GM12878 (cell line): ENCODE results near the gene TPP2. TPM values are rescaled to one million over a fixed set of nuclear protein-coding genes. Genes with fewer than 3 reads are reported as not detected.

Experiments used
- ATAC-seq: fragments of 200-7000 bp; cut with Tn5 transposase; 3 replicates; pipeline ENCODE4 v1.9.1; 2020; ENCODE audit warnings: mild to moderate bottlenecking, moderate library complexity
- BruUV-seq: library from RNA; stranded (reverse); fragments of 400-500 nt; replicated peaks from 2 replicates; lab custom pipeline; 2021; lab: Mats Ljungman, UMichigan
- CTCF ChIA-PET: fragments of 300-600 bp; sonication (Branson Sonifier 250); formaldehyde crosslinking; extraction: SDS; loops from one replicate; lab custom pipeline; 2021; ENCODE audit warnings: inconsistent platforms; lab: Yijun Ruan, JAX
- POLR2A ChIA-PET: fragments of 350-600 bp; formaldehyde crosslinking; extraction: SDS; loops from one replicate; lab custom pipeline; 2021; ENCODE audit warnings: inconsistent platforms; lab: Charles Lee
- RAD21 ChIA-PET: fragments of 300-600 bp; sonication (Branson Sonifier 250); formaldehyde crosslinking; loops from one replicate; lab custom pipeline; 2023; ENCODE audit warnings: antibody characterized with exemption; ENCODE audit not compliant: unreplicated experiment; lab: Charles Lee
- SMC1A ChIA-PET: fragments of 300-600 bp; sonication (Branson Sonifier 250); formaldehyde crosslinking; loops from one replicate; lab custom pipeline; 2023; ENCODE audit not compliant: unreplicated experiment, uncharacterized antibody; lab: Charles Lee
- DNase-seq: peaks from one replicate; pipeline ENCODE4 v3.0.0-alpha.2; 2011; ENCODE audit warnings: low read depth, low spot score
- FAIRE-seq: peaks from 3 replicates; lab custom pipeline; 2011; peaks lifted over from hg19 to GRCh38; lab: Jason Lieb, UNC
- H2AFZ ChIP-seq: 2 replicates; pipeline ENCODE4 v1.6.0; 2011; ENCODE audit warnings: low read depth, low read length, control low read depth; ENCODE audit not compliant: control insufficient read depth
- H3K27ac ChIP-seq: 2 replicates; pipeline ENCODE4 v1.5.1; 2011; ENCODE audit warnings: control low read depth; ENCODE audit not compliant: control insufficient read depth, insufficient read depth
- H3K27me3 ChIP-seq, 2 experiments: replicated peaks in 1 of 2; 2 replicates each; pipeline versions ENCODE4 v1.6.0 to v1.6.1; 2011; ENCODE audit warnings: low read length in 1 of 2; ENCODE audit not compliant: control insufficient read depth in 2 of 2, insufficient read depth in 2 of 2
- H3K36me3 ChIP-seq, 2 experiments: 2 replicates each; pipeline ENCODE4 v1.5.1; 2011; ENCODE audit warnings: low read length in 1 of 2; ENCODE audit not compliant: control insufficient read depth in 2 of 2, insufficient read depth in 2 of 2
- H3K4me1 ChIP-seq: 2 replicates; pipeline ENCODE4 v1.6.1; 2011; ENCODE audit warnings: mild to moderate bottlenecking, low read length, moderate library complexity, mixed read lengths; ENCODE audit not compliant: control insufficient read depth, insufficient read depth
- H3K4me2 ChIP-seq: 2 replicates; pipeline ENCODE4 v1.6.0; 2011; ENCODE audit warnings: control low read depth; ENCODE audit not compliant: control insufficient read depth, insufficient read depth
- H3K4me3 ChIP-seq: fragments of 200-600 bp; sonication (generic); 2 replicates; pipeline ENCODE4 v1.5.1; 2016
- H3K79me2 ChIP-seq: 2 replicates; pipeline ENCODE4 v1.6.0; 2011; ENCODE audit warnings: low read length; ENCODE audit not compliant: control insufficient read depth, insufficient read depth
- H3K9ac ChIP-seq: 2 replicates; pipeline ENCODE4 v1.8.0; 2011; ENCODE audit warnings: low read length, control low read depth, mixed read lengths; ENCODE audit not compliant: control insufficient read depth, insufficient read depth
- H3K9me3 ChIP-seq: replicated peaks from 3 replicates; pipeline ENCODE4 v1.5.1; 2011; ENCODE audit warnings: mild to moderate bottlenecking, low read length; ENCODE audit not compliant: control insufficient read depth, insufficient read depth
- H4K20me1 ChIP-seq: 2 replicates; pipeline ENCODE4 v1.6.0; 2011; ENCODE audit not compliant: control insufficient read depth, insufficient read depth
- BRCA1 ChIP-seq: IDR thresholded peaks from 2 replicates; pipeline ENCODE4 v1.6.1; 2011; ENCODE audit warnings: low read depth, low read length, improper control_type of control experiment
- CREB1 ChIP-seq: IDR thresholded peaks from 2 replicates; pipeline ENCODE4 v1.6.1; 2012; ENCODE audit warnings: low read depth, mild to moderate bottlenecking, inconsistent platforms
- EED ChIP-seq: sonication (generic); IDR thresholded peaks from 2 replicates; pipeline ENCODE4 v1.6.1; 2016; ENCODE audit warnings: antibody characterized with exemption, low read depth
- EZH2 ChIP-seq: IDR thresholded peaks from 2 replicates; pipeline ENCODE4 v1.6.1; 2012; ENCODE audit warnings: low read depth, mild to moderate bottlenecking, control low read depth, inconsistent platforms, low read length, borderline replicate concordance; ENCODE audit not compliant: control insufficient read depth
- HDAC2 ChIP-seq: fragments of 200-600 bp; sonication (generic); IDR thresholded peaks from 2 replicates; pipeline ENCODE4 v1.6.1; 2017
- MTA3 ChIP-seq: IDR thresholded peaks from 2 replicates; pipeline ENCODE4 v1.6.1; 2012; ENCODE audit warnings: low read length, inconsistent platforms, borderline replicate concordance
- NR2C1 ChIP-seq: fragments of 450-650 bp; IDR thresholded peaks from 2 replicates; pipeline ENCODE4 v1.6.1; 2017; ENCODE audit warnings: antibody characterized with exemption, mild to moderate bottlenecking, moderate library complexity
- NRF1 ChIP-seq: conservative IDR thresholded peaks from 2 replicates; pipeline ENCODE4 v1.6.1; 2011; ENCODE audit warnings: mild to moderate bottlenecking, low read depth, low read length, improper control_type of control experiment
- POU2F2 ChIP-seq: IDR thresholded peaks from 3 replicates; pipeline ENCODE4 v1.6.1; 2011; ENCODE audit warnings: low read depth, mild to moderate bottlenecking, low read length, borderline replicate concordance
- SUPT20H ChIP-seq: IDR thresholded peaks from 2 replicates; pipeline ENCODE4 v1.6.1; 2011; ENCODE audit warnings: low read depth, mild to moderate bottlenecking, low read length, moderate library complexity, borderline replicate concordance; ENCODE audit not compliant: control insufficient read depth
- WRNIP1 ChIP-seq: IDR thresholded peaks from 2 replicates; pipeline ENCODE4 v1.6.1; 2011; ENCODE audit warnings: low read depth, low read length, improper control_type of control experiment, borderline replicate concordance
- WGBS: methylation state at CpG from one replicate; pipeline ENCODE4 v1.1.6; 2016; ENCODE audit warnings: low lambda C conversion rate; ENCODE audit not compliant: insufficient replicate concordance, insufficient coverage; ENCODE audit errors: missing lambda C conversion rate; 5-methylcytosine and 5-hydroxymethylcytosine counted together
- in situ Hi-C: fragments of 300-500 bp; cut with MboI; formaldehyde crosslinking; loops from 9 replicates; pipeline ENCODE4 v1.14.3; 2018; ENCODE audit warnings: mixed read lengths
- intact Hi-C: fragments of 100-400 bp; cut with micrococcal nuclease; formaldehyde crosslinking; loops from one replicate; pipeline ENCODE4 v1.14.2; 2022; ENCODE audit not compliant: unreplicated experiment
- polyA plus RNA-seq, 11 experiments: library from polyadenylated mRNA; depleted of rRNA in 4 of 11; unstranded in 6 of 11; stranded (reverse) in 5 of 11; fragments of >200 nt; fragmentation: Nextera tagmentation in 4 of 11; fragmentation: Illumina TruSeq in 1 of 11; extraction: Ambion mirVana in 4 of 11; extraction: Trizol in 1 of 11; gene quantifications; 1 replicate in 1 of 11; 2 replicates in 10 of 11; pipeline versions ENCODE4 v1.2.1 to v1.2.3, GENCODE V29; 2011 to 2016; ENCODE audit warnings: inconsistent platforms in 2 of 11, missing spikeins in 2 of 11, low read depth in 1 of 11
- total RNA-seq, 4 experiments: library from RNA; depleted of rRNA in 3 of 4; stranded (reverse); fragments of >200 nt in 3 of 4; fragmentation: Illumina TruSeq in 1 of 4; extraction: Trizol in 1 of 4; gene quantifications; 2 replicates each; pipeline versions ENCODE4 v1.2.1 to v1.2.3, GENCODE V29; 2013 to 2021
- TF ChIP-seq, protein P1 (sequence below): fragments of 450-650 bp; IDR thresholded peaks from 2 replicates; pipeline ENCODE4 v1.6.1; 2017; ENCODE audit warnings: mild to moderate bottlenecking, moderate library complexity
- TF ChIP-seq, protein P2 (sequence below): fragments of 150-350 bp; IDR thresholded peaks from 2 replicates; pipeline ENCODE4 v1.6.1; 2016; ENCODE audit warnings: low read depth, low read length
- TF ChIP-seq, protein P3 (sequence below), 3 experiments: IDR thresholded peaks in 2 of 3; conservative IDR thresholded peaks in 1 of 3; 2 replicates each; pipeline ENCODE4 v1.5.1; 2011; ENCODE audit warnings: low read depth in 3 of 3, low read length in 3 of 3, mild to moderate bottlenecking in 3 of 3, control low read depth in 2 of 3, moderate library complexity in 2 of 3, inconsistent platforms in 1 of 3, mixed read lengths in 1 of 3; ENCODE audit not compliant: control insufficient read depth in 2 of 3, insufficient read depth in 1 of 3; ENCODE audit errors: extremely low read depth in 1 of 3

Gene TPP2
- total and polyA plus RNA-seq, 10 of the 15 experiments (the other 5 are each of a cell fraction or from before 2014, with no cell fraction given): 18.4 to 82.3 (median 55.4) TPM

DNA sequence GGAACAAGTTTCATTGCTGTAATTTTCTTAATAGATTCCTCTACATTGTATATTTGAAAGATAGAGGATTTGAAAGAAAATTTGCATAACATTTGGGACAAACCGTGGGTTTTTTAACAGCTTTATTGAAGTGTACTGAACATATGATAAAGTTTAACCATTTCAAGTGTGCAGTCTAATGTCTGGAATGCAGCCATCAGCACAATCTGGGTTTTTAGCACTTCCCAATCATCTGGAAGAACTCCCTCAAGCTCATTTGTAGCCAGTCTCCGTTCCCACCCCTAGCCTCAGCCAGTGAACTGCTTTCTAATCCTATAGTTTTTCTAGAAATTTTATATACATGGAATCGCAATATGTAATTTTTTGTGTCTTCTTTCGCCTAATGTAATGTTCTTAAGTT is 85.4 kb downstream of the TPP2 start (continued):
- TF ChIP-seq, protein P1, sequence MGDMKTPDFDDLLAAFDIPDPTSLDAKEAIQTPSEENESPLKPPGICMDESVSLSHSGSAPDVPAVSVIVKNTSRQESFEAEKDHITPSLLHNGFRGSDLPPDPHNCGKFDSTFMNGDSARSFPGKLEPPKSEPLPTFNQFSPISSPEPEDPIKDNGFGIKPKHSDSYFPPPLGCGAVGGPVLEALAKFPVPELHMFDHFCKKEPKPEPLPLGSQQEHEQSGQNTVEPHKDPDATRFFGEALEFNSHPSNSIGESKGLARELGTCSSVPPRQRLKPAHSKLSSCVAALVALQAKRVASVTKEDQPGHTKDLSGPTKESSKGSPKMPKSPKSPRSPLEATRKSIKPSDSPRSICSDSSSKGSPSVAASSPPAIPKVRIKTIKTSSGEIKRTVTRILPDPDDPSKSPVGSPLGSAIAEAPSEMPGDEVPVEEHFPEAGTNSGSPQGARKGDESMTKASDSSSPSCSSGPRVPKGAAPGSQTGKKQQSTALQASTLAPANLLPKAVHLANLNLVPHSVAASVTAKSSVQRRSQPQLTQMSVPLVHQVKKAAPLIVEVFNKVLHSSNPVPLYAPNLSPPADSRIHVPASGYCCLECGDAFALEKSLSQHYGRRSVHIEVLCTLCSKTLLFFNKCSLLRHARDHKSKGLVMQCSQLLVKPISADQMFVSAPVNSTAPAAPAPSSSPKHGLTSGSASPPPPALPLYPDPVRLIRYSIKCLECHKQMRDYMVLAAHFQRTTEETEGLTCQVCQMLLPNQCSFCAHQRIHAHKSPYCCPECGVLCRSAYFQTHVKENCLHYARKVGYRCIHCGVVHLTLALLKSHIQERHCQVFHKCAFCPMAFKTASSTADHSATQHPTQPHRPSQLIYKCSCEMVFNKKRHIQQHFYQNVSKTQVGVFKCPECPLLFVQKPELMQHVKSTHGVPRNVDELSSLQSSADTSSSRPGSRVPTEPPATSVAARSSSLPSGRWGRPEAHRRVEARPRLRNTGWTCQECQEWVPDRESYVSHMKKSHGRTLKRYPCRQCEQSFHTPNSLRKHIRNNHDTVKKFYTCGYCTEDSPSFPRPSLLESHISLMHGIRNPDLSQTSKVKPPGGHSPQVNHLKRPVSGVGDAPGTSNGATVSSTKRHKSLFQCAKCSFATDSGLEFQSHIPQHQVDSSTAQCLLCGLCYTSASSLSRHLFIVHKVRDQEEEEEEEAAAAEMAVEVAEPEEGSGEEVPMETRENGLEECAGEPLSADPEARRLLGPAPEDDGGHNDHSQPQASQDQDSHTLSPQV: no peak
- TF ChIP-seq POU2F2 (no peak), MTA3 (no peak), NRF1 (no peak), NR2C1 (no peak), EED (no peak), BRCA1 (no peak), CREB1 (no peak)

DNA sequence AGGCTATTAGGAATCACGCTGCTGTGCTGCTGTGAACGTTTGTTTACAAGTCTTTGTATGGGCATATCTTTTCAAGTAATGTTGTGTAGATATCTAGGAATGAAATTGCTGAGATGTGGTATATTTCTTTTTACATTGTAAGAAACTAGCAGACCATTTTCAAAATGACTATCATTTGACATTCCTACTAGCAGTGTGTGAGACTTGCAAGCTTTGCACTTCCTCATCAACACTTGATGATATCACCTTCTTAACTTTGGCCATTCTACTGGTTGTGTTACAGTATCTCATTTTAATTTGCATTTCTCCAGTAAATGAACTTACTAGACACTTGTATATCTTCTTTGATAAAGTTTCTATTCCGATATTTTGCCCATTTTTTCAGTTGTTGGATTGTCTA is 85.9 kb downstream of the TPP2 start:
- ChIA-PET SMC1A (interaction anchor here (1.0 to 3.0 kb wide), 3 partner anchors 9 to 91 kb away, joined by 3 to 9 read pairs (median 3); no protein-coding TSS in a partner anchor), CTCF (no interaction called here), RAD21 (no interaction called here), POLR2A (no interaction called here)
- Histone ChIP-seq H2AFZ (no peak overlapping the region), H3K9ac (no peak overlapping the region), H3K4me1 (no peaks in the 10 kb centered on the region), H3K4me2 (no peak overlapping the region), H4K20me1 (no peaks in the 10 kb centered on the region), H3K27ac (no peak overlapping the region), H3K27me3 (no peaks in the 10 kb centered on the region), H3K4me3 (no peak overlapping the region), H3K36me3 (peaks cover 0 to 9% of the 10 kb centered on the region in 2 experiments; a peak in 2 of 4 replicates), H3K9me3 (no peaks in the 10 kb centered on the region), H3K79me2 (no peaks in the 10 kb centered on the region)
- in situ Hi-C loops: no loop called here
- BruUV-seq: no TSS peak
- ATAC-seq (peak; percentile 26; the same call in 1 of the 3 replicates), DNase-seq (no peak), FAIRE-seq (no peak)
- intact Hi-C loops: no loop called here
- WGBS: 88% methylated on average over 3 of the region's 3 CpGs
- no peak for TF ChIP-seq MTA3
- no peak for TF ChIP-seq WRNIP1
- no peak for TF ChIP-seq BRCA1
- TF ChIP-seq HDAC2: no peak
- TF ChIP-seq SUPT20H: no peak
- TF ChIP-seq, protein P2, sequence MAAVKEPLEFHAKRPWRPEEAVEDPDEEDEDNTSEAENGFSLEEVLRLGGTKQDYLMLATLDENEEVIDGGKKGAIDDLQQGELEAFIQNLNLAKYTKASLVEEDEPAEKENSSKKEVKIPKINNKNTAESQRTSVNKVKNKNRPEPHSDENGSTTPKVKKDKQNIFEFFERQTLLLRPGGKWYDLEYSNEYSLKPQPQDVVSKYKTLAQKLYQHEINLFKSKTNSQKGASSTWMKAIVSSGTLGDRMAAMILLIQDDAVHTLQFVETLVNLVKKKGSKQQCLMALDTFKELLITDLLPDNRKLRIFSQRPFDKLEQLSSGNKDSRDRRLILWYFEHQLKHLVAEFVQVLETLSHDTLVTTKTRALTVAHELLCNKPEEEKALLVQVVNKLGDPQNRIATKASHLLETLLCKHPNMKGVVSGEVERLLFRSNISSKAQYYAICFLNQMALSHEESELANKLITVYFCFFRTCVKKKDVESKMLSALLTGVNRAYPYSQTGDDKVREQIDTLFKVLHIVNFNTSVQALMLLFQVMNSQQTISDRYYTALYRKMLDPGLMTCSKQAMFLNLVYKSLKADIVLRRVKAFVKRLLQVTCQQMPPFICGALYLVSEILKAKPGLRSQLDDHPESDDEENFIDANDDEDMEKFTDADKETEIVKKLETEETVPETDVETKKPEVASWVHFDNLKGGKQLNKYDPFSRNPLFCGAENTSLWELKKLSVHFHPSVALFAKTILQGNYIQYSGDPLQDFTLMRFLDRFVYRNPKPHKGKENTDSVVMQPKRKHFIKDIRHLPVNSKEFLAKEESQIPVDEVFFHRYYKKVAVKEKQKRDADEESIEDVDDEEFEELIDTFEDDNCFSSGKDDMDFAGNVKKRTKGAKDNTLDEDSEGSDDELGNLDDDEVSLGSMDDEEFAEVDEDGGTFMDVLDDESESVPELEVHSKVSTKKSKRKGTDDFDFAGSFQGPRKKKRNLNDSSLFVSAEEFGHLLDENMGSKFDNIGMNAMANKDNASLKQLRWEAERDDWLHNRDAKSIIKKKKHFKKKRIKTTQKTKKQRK: no peak
- TF ChIP-seq EZH2: no peak
- TF ChIP-seq, protein P3, sequence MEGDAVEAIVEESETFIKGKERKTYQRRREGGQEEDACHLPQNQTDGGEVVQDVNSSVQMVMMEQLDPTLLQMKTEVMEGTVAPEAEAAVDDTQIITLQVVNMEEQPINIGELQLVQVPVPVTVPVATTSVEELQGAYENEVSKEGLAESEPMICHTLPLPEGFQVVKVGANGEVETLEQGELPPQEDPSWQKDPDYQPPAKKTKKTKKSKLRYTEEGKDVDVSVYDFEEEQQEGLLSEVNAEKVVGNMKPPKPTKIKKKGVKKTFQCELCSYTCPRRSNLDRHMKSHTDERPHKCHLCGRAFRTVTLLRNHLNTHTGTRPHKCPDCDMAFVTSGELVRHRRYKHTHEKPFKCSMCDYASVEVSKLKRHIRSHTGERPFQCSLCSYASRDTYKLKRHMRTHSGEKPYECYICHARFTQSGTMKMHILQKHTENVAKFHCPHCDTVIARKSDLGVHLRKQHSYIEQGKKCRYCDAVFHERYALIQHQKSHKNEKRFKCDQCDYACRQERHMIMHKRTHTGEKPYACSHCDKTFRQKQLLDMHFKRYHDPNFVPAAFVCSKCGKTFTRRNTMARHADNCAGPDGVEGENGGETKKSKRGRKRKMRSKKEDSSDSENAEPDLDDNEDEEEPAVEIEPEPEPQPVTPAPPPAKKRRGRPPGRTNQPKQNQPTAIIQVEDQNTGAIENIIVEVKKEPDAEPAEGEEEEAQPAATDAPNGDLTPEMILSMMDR (IDR thresholded peaks at IDR 0.05 in 2 of 3, conservative IDR thresholded peaks at IDR 0.05 in 1 of 3; ENCODE audit: control insufficient read depth in 2 of 3, extremely low read depth in 1 of 3, insufficient read depth in 1 of 3, low read depth in 3 of 3, low read length in 3 of 3): no peak
